Erythroblast (primary cell): ENCODE measurements around the gene CRIP2.

Experiments used
- GATA1 ChIP-seq: IDR thresholded peaks from 2 replicates; pipeline ENCODE4 v1.6.1; 2011; ENCODE audit warnings: low read depth, mild to moderate bottlenecking, control low read depth, low read length, moderate library complexity
- POLR2A ChIP-seq: IDR thresholded peaks from 2 replicates; pipeline ENCODE4 v1.6.1; 2011; ENCODE audit warnings: mild to moderate bottlenecking, low read length

GRCh38 chr14:105529319-105529568 lies 54.6 kb downstream of the CRIP2 start:
- TF ChIP-seq POLR2A (no peak), GATA1 (no peak)
